ENCODE data around the gene COPZ1. TPM values are rescaled to one million over a fixed set of nuclear protein-coding genes. Genes with fewer than 3 reads are reported as not detected.

The COPZ1 gene
- total and polyA plus RNA-seq, 9 of the 15 experiments (the other 6 are each of a cell fraction or from before 2014, with no cell fraction given), result 137 to 487 (median 233) TPM

DNA sequence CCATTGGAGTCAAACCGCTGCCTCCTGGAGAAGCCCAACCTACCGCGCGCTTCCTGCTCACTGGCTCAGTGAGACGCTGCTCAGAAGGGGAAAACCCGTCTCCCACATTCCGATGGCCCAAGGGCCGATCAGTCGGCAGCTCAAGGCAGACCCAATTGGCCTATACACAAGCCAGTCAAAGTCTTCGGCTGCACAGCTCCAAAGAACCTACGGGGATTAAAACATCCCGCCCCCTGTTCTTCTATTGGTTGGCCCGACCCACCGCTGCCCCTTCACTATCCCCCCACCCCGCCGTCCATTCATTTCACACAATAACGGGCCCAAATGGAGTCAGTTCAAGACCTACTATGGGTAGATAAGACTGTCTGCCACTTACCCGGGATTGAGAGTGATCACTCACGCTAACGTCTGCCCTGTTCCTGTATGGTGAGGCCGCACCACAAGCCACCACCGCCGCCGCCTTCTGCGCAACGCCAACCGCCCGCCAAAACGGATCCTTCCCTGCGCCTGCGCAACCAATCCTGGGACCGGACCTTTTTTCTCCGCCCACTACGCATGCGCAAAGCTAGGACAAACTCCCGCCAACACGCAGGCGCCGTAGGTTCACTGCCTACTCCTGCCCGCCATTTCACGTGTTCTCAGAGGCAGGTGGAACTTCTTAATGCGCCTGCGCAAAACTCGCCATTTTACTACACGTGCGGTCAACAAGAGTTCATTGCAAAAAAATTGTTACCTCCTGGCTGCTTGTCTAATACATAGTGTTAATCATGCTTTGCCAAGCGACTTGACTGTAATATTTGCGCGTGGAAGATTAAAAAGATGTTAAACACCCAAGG is 45.1 kb upstream of the COPZ1 start, which contains the start of gene CBX5 (continued):
- TF ChIP-seq RBM25 (IDR thresholded peaks at IDR 0.05; ENCODE audit: low read depth, low read length, severe bottlenecking), result peak; percentile 69
- TF ChIP-seq, protein P1, sequence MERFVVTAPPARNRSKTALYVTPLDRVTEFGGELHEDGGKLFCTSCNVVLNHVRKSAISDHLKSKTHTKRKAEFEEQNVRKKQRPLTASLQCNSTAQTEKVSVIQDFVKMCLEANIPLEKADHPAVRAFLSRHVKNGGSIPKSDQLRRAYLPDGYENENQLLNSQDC (CRISPR knock-in tag; IDR thresholded peaks at IDR 0.05), result peak; percentile 73; the same call in 1 of the 2 replicates
- TF ChIP-seq GTF2A2 (tag; IDR thresholded peaks at IDR 0.05), result no peak
- no peak for TF ChIP-seq ZNF707 (CRISPR knock-in tag; conservative IDR thresholded peaks at IDR 0.05)
- TF ChIP-seq, protein P2, sequence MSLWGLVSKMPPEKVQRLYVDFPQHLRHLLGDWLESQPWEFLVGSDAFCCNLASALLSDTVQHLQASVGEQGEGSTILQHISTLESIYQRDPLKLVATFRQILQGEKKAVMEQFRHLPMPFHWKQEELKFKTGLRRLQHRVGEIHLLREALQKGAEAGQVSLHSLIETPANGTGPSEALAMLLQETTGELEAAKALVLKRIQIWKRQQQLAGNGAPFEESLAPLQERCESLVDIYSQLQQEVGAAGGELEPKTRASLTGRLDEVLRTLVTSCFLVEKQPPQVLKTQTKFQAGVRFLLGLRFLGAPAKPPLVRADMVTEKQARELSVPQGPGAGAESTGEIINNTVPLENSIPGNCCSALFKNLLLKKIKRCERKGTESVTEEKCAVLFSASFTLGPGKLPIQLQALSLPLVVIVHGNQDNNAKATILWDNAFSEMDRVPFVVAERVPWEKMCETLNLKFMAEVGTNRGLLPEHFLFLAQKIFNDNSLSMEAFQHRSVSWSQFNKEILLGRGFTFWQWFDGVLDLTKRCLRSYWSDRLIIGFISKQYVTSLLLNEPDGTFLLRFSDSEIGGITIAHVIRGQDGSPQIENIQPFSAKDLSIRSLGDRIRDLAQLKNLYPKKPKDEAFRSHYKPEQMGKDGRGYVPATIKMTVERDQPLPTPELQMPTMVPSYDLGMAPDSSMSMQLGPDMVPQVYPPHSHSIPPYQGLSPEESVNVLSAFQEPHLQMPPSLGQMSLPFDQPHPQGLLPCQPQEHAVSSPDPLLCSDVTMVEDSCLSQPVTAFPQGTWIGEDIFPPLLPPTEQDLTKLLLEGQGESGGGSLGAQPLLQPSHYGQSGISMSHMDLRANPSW (CRISPR knock-in tag; IDR thresholded peaks at IDR 0.05), result no peak
- TF ChIP-seq, protein P3, sequence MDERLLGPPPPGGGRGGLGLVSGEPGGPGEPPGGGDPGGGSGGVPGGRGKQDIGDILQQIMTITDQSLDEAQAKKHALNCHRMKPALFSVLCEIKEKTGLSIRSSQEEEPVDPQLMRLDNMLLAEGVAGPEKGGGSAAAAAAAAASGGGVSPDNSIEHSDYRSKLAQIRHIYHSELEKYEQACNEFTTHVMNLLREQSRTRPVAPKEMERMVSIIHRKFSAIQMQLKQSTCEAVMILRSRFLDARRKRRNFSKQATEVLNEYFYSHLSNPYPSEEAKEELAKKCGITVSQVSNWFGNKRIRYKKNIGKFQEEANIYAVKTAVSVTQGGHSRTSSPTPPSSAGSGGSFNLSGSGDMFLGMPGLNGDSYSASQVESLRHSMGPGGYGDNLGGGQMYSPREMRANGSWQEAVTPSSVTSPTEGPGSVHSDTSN (CRISPR knock-in tag; IDR thresholded peaks at IDR 0.05; ENCODE audit: low read depth), result peak; percentile 87
- TF ChIP-seq, protein P3 (tag; conservative IDR thresholded peaks at IDR 0.05; ENCODE audit: low read depth), result peak; percentile 99
- no peak for TF ChIP-seq KHSRP (IDR thresholded peaks at IDR 0.05)
- peak; percentile 91 for TF ChIP-seq RBFOX2 (IDR thresholded peaks at IDR 0.05; ENCODE audit: low read depth, low read length)
- TF ChIP-seq BDP1 (IDR thresholded peaks at IDR 0.05; ENCODE audit: insufficient read depth, insufficient read length), result no peak
- TF ChIP-seq ATF7 (IDR thresholded peaks at IDR 0.05), result 0 out of 2 replicates have a peak, but pooled peaks have one; percentile 14
- TF ChIP-seq DIDO1 (tag; IDR thresholded peaks at IDR 0.05; ENCODE audit: low read depth), result no peak; the same call in 1 of the 2 replicates
- TF ChIP-seq HDAC1 (IDR thresholded peaks at IDR 0.05), result no peak; a peak in 2 of 4 replicates
- peak; percentile 69 for TF ChIP-seq RBM39 (optimal IDR thresholded peaks at IDR 0.05; ENCODE audit: low read depth, low read length)
- TF ChIP-seq NFRKB (IDR thresholded peaks at IDR 0.05; ENCODE audit: low read depth), result peak; percentile 36
- peak; percentile 42; the same call in 1 of the 2 replicates for TF ChIP-seq ARID1B (IDR thresholded peaks at IDR 0.05)
- no peak for TF ChIP-seq ZNF408 (CRISPR knock-in tag; IDR thresholded peaks at IDR 0.05; ENCODE audit: low read depth)
- TF ChIP-seq CREM (IDR thresholded peaks at IDR 0.05; ENCODE audit: low read depth), result peak; percentile 48
- no peak for TF ChIP-seq ZNF3 (CRISPR knock-in tag; IDR thresholded peaks at IDR 0.05)
- TF ChIP-seq CBX8 (IDR thresholded peaks at IDR 0.05; ENCODE audit: borderline replicate concordance, extremely low read depth, low read depth, low read length, poor library complexity, severe bottlenecking), result no peak
- TF ChIP-seq EGR1 (conservative IDR thresholded peaks at IDR 0.05), result no peak
